Calu3 (cell line): ENCODE results near the gene MRPS16. TPM values are rescaled to one million over a fixed set of nuclear protein-coding genes. Genes with fewer than 3 reads are reported as not detected.

Experiments
- BruUV-seq: library from RNA; stranded (reverse); fragments of 400-500 nt; replicated peaks from 2 replicates; lab custom pipeline; 2021; lab: Mats Ljungman, UMichigan
- CTCF ChIA-PET: fragments of 300-600 bp; sonication (Branson Sonifier 250); formaldehyde crosslinking; loops from one replicate; lab custom pipeline; 2022; ENCODE audit warnings: antibody characterized with exemption; lab: Charles Lee
- DNase-seq: peaks from one replicate; pipeline ENCODE4 v3.0.0; 2022
- H3K27ac Mint-ChIP-seq: one replicate; pipeline ENCODE4 v1.8.0; 2022; ENCODE audit warnings: mixed read lengths; ENCODE audit not compliant: unreplicated experiment
- H3K27me3 Mint-ChIP-seq: one replicate; pipeline ENCODE4 v1.8.0; 2022; ENCODE audit warnings: mixed read lengths; ENCODE audit not compliant: unreplicated experiment
- H3K36me3 Mint-ChIP-seq: one replicate; pipeline ENCODE4 v1.8.0; 2022; ENCODE audit warnings: mild to moderate bottlenecking, moderate library complexity, mixed read lengths; ENCODE audit not compliant: insufficient read depth, unreplicated experiment
- H3K4me1 Mint-ChIP-seq: one replicate; pipeline ENCODE4 v1.8.0; 2022; ENCODE audit warnings: mild to moderate bottlenecking, low read depth, mixed read lengths; ENCODE audit not compliant: unreplicated experiment
- H3K4me3 Mint-ChIP-seq: one replicate; pipeline ENCODE4 v1.8.0; 2022; ENCODE audit warnings: mild to moderate bottlenecking, low read depth, moderate library complexity, mixed read lengths; ENCODE audit not compliant: unreplicated experiment
- H3K9me3 Mint-ChIP-seq: one replicate; pipeline ENCODE4 v1.8.0; 2022; ENCODE audit warnings: low read depth, mixed read lengths; ENCODE audit not compliant: unreplicated experiment
- intact Hi-C: fragments of 100-400 bp; cut with micrococcal nuclease; formaldehyde crosslinking; loops from one replicate; pipeline ENCODE4 v1.10.0; 2022; ENCODE audit not compliant: unreplicated experiment
- total RNA-seq: library from RNA; stranded (reverse); gene quantifications from 2 replicates; pipeline ENCODE4 v1.2.3, GENCODE V29; 2022
- TF ChIP-seq, protein P1 (sequence below): fragments of 200-600 bp; IDR thresholded peaks from one replicate; pipeline ENCODE4 v1.8.0; 2022; ENCODE audit warnings: antibody characterized with exemption; ENCODE audit not compliant: unreplicated experiment

Gene MRPS16
- total RNA-seq, 1 experiment from 2014 or later = 126 TPM

DNA sequence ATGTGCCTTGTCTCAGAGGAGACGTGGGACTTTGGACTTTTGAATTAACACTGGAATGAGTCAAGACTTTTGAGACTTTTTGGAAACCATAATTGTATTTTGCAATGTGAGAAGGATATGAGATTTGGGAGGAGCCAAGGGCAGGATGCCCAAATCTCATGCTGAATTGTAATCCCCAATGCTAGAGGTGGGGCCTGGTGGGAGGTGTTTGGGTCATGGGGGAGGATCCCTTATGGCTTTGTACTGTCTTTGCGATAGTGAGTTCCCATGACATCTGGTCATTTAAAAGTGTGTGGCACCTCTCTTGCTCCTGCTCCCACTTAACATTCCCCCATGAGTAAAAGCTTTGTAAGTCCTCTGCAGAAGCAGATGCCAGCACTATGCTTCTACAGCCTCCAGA, 44.6 kb downstream of the MRPS16 start:
- no peak for DNase-seq
- BruUV-seq = no TSS peak
- Mint-ChIP-seq H3K27ac (no peak overlapping the region), H3K36me3 (peaks cover 5% of the 10 kb centered on the region), H3K9me3 (peaks cover 6% of the 10 kb centered on the region), H3K27me3 (no peaks in the 10 kb centered on the region), H3K4me3 (no peak overlapping the region), H3K4me1 (no peaks in the 10 kb centered on the region)
- CTCF ChIA-PET = no interaction called here
- intact Hi-C loops = no loop called here
- TF ChIP-seq, protein P1, sequence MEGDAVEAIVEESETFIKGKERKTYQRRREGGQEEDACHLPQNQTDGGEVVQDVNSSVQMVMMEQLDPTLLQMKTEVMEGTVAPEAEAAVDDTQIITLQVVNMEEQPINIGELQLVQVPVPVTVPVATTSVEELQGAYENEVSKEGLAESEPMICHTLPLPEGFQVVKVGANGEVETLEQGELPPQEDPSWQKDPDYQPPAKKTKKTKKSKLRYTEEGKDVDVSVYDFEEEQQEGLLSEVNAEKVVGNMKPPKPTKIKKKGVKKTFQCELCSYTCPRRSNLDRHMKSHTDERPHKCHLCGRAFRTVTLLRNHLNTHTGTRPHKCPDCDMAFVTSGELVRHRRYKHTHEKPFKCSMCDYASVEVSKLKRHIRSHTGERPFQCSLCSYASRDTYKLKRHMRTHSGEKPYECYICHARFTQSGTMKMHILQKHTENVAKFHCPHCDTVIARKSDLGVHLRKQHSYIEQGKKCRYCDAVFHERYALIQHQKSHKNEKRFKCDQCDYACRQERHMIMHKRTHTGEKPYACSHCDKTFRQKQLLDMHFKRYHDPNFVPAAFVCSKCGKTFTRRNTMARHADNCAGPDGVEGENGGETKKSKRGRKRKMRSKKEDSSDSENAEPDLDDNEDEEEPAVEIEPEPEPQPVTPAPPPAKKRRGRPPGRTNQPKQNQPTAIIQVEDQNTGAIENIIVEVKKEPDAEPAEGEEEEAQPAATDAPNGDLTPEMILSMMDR = no peak

DNA sequence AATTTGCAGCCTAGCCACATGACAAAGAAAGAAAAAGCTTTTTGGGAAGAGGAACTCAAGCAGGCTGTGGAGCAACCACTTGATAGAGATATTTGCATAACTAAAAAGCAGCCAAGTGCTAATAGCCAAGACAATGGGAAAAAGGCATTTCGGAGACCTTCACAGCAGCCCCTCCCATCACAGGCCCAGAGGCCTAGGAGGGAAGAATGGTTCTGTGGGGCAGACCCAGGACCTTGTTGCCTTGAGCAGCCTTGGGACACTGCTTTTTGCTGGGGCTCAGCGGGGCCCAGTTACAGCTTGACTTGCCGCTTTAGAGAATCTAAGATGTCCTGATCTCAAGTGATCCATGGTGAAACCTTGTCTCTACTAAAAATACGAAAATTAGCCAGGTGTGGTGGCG, 46.1 kb downstream of the MRPS16 start:
- intact Hi-C loops = no loop called here
- CTCF ChIA-PET = interaction anchor here (0.6 kb wide), 1 partner anchor 12 kb away, joined by 6 read pairs; no protein-coding TSS in a partner anchor
- no TSS peak for BruUV-seq
- Mint-ChIP-seq H3K36me3 (peaks cover 5% of the 10 kb centered on the region), H3K4me1 (no peaks in the 10 kb centered on the region), H3K27me3 (no peaks in the 10 kb centered on the region), H3K27ac (no peak overlapping the region), H3K4me3 (no peak overlapping the region), H3K9me3 (peaks cover 6% of the 10 kb centered on the region)
- TF ChIP-seq, protein P1 = no peak
- DNase-seq = no peak

DNA sequence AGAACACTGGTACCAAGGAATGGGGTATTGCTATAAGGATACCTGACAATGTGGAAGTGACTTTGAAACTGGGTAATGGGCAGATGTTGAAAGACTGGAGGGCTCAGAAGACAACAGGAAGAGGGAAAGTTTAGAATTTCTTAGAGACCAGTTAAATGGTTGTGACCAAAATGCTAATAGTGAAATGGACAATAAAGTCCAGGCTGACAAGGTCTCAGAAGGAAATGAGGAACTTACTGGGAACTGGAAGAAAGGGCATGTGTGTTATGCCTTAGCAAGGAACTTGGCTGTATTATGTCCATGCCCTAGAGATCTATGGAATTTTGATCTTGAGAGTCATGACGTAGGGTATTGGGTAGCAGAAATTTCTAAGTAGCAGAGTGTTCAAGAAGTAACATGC, 46.6 kb downstream of the MRPS16 start:
- Mint-ChIP-seq H3K4me3 (no peak overlapping the region), H3K27me3 (no peaks in the 10 kb centered on the region), H3K36me3 (peaks cover 5% of the 10 kb centered on the region), H3K27ac (no peak overlapping the region), H3K4me1 (no peaks in the 10 kb centered on the region), H3K9me3 (peaks cover 6% of the 10 kb centered on the region)
- CTCF ChIA-PET = interaction anchor here (0.6 kb wide), 1 partner anchor 12 kb away, joined by 6 read pairs; no protein-coding TSS in a partner anchor
- no peak for DNase-seq
- no TSS peak for BruUV-seq
- TF ChIP-seq, protein P1 = no peak
- intact Hi-C loops = no loop called here

DNA sequence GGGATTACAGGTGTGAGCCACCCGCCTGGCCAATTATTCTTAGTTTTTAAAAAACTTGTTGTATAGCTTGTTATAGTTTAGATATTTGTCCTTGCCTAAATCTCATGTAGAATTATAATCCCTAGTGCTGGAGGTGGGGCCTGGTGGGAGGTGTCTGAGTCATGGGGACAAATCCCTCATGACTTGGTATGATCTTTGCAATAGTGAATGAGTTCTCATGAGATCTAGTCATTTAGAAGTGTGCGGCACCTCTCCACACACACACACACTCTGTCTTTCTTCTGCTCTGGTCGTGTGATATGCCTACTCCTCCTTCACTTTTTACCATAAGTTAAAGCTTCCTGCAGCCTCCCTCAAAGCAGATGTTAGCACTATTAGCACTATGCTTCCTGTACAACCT, 47.4 kb downstream of the MRPS16 start:
- Mint-ChIP-seq H3K27me3 (no peaks in the 10 kb centered on the region), H3K36me3 (no peaks in the 10 kb centered on the region), H3K4me3 (no peak overlapping the region), H3K9me3 (peaks cover 6% of the 10 kb centered on the region), H3K27ac (no peak overlapping the region), H3K4me1 (no peaks in the 10 kb centered on the region)
- intact Hi-C loops = no loop called here
- CTCF ChIA-PET = interaction anchor here (0.7 kb wide), 1 partner anchor 1387 kb away, joined by 4 read pairs; no protein-coding TSS in a partner anchor
- no TSS peak for BruUV-seq
- DNase-seq = no peak
- TF ChIP-seq, protein P1 = no peak

Other genes starting within 250 kb of the MRPS16 start
- 20.3 and 20.9 TPM in 2 replicates for gene P4HA1, start 155.8 kb downstream of the MRPS16 start, total RNA-seq
- gene NUDT13, start 142.2 kb downstream of the MRPS16 start, total RNA-seq = 0.76 and 0.78 TPM in 2 replicates
- gene ECD, start 84.6 kb downstream of the MRPS16 start, total RNA-seq = 28.1 and 29.1 TPM in 2 replicates
- gene FAM149B1, start 84.5 kb downstream of the MRPS16 start, total RNA-seq = 27.0 and 31.5 TPM in 2 replicates
- gene DNAJC9, start 5.4 kb downstream of the MRPS16 start, total RNA-seq = 38.0 and 39.8 TPM in 2 replicates
- 1.2 and 1.9 TPM in 2 replicates for gene CFAP70, start 106.2 kb upstream of the MRPS16 start, total RNA-seq
- 160 and 167 TPM in 2 replicates for gene ANXA7, start 161.4 kb upstream of the MRPS16 start, total RNA-seq
- gene MSS51, start 180.9 kb upstream of the MRPS16 start, total RNA-seq = 2.9 and 3.3 TPM in 2 replicates
- 26.4 and 27.5 TPM in 2 replicates for gene PPP3CB, start 243.4 kb upstream of the MRPS16 start, total RNA-seq